DMS114 treated with DMSO at 0.1 percent for 48 hours (cell line): ENCODE results near the gene ZNF573.

Source experiments
- DNase-seq: peaks from one replicate; lab custom pipeline; 2025; ENCODE audit not compliant: unreplicated experiment; lab: John Stamatoyannopoulos, UW

Gene ZNF573

GRCh38 chr19:37695144-37695899 lies 84.1 kb downstream of the ZNF573 start:
- DNase-seq, result no peak

- DNase-seq, result no peak
Observed at GRCh38 chr19:37692956-37693620, 86.3 kb downstream of the ZNF573 start.

- peak; percentile 90 for DNase-seq
Observed at GRCh38 chr19:37691881-37692504, 87.4 kb downstream of the ZNF573 start.
